HG03045 (cell line): Measurements from ENCODE around the gene CIROP.
A peak's percentile ranks its signal among the peaks of the same experiment; 100 is the strongest.

Experiments used
- ATAC-seq: cut with Tn5 transposase; IDR thresholded peaks from one replicate; pipeline ENCODE4 v1.9.1; 2021; ENCODE audit warnings: mild to moderate bottlenecking, moderate library complexity; ENCODE audit not compliant: unreplicated experiment

Gene CIROP

GRCh38 chr14:23093991-23094665 lies 10.7 kb downstream of the CIROP start:
- ATAC-seq, result no peak

- no peak for ATAC-seq
Measured at GRCh38 chr14:23093526-23093925, 11.3 kb downstream of the CIROP start.

GRCh38 chr14:23093104-23093503 lies 11.7 kb downstream of the CIROP start:
- ATAC-seq, result no peak

GRCh38 chr14:23091294-23092225 lies 13.2 kb downstream of the CIROP start:
- no peak for ATAC-seq

- no peak for ATAC-seq
Measured at GRCh38 chr14:23090254-23090636, 14.5 kb downstream of the CIROP start.

- ATAC-seq, result no peak
Measured at GRCh38 chr14:23089498-23090253, 15.1 kb downstream of the CIROP start.

GRCh38 chr14:23086565-23086964 lies 18.2 kb downstream of the CIROP start:
- no peak for ATAC-seq

- no peak for ATAC-seq
Measured at GRCh38 chr14:23085458-23085857, 19.3 kb downstream of the CIROP start.

GRCh38 chr14:23080474-23080873 lies 24.3 kb downstream of the CIROP start:
- no peak for ATAC-seq

GRCh38 chr14:23079716-23080115 lies 25.1 kb downstream of the CIROP start:
- ATAC-seq, result no peak

GRCh38 chr14:23078692-23079116 lies 26.1 kb downstream of the CIROP start:
- ATAC-seq, result no peak

- no peak for ATAC-seq
Measured at GRCh38 chr14:23077962-23078361, 26.8 kb downstream of the CIROP start.

- ATAC-seq, result no peak
Measured at GRCh38 chr14:23076785-23077408, 27.9 kb downstream of the CIROP start.

GRCh38 chr14:23074906-23075305 lies 29.9 kb downstream of the CIROP start:
- no peak for ATAC-seq

GRCh38 chr14:23071921-23072539 lies 32.8 kb downstream of the CIROP start:
- no peak for ATAC-seq

- ATAC-seq, result peak; percentile 87
Measured at GRCh38 chr14:23071244-23071920, 33.4 kb downstream of the CIROP start.

- ATAC-seq, result no peak
Measured at GRCh38 chr14:23070262-23071129, 34.3 kb downstream of the CIROP start.

GRCh38 chr14:23069413-23069806 lies 35.4 kb downstream of the CIROP start:
- no peak for ATAC-seq
